ENCODE results near the gene SMAD6.

The SMAD6 gene

DNA sequence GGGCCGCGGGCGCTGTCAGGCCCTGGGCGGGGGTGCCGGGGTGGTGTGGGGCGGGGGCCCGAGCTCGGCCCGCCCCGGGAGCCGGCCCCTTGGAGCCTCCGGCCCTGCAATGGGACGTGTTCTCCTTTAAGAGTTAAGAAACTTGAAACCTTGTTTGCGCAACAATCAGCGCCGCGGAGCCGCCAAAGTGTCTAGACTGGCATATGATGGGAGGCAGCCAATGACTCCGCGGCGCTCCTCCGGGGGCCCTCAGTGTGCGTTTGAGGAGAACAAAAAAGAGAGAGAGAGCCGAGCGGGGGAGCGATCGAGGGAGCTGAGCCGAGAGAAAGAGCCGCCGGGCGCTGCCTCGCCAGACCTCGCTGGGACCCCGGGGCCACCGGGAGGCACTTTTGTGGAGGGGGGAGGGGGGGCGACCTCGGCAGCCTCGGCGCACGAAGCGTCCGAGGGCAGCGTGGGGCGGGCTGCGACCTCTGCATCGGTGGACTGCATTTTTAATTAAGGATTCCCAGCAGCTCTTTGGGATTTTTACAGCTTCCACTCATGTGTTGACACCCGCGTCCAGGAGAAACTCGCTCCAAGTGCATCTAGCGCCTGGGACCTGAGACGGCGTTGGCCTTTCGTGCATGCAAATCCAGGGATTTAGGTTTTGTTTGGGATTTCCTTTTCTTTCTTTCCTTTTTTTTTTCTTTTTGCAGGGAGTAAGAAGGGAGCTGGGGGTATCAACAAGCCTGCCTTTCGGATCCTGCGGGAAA is at the start of gene SMAD6:
Gene SMAD6, plus strand, starts transcription at position 202 of the 752 bp plus-strand sequence. CDS start 1,023 bp downstream, outside the sequence.
- Histone ChIP-seq H3K27me3 (ENCODE audit: insufficient read depth, low read length, poor library complexity, severe bottlenecking) (peaks cover 24% of the 10 kb centered on the region), H3K9me2 (replicated peaks; ENCODE audit: low read depth, low read length) (no peaks in the 10 kb centered on the region), H3K4me1 (ENCODE audit: insufficient read depth, low read length, poor library complexity, severe bottlenecking) (peaks cover 23% of the 10 kb centered on the region), H4K20me1 (ENCODE audit: insufficient read depth, low read length, poor library complexity, severe bottlenecking) (peaks cover 12% of the 10 kb centered on the region), H3F3A (ENCODE audit: low read depth) (no peaks in the 10 kb centered on the region), H2AFZ (ENCODE audit: low read length) (peak within 1 kb of the TSS; percentile 90), H3K36me3 (ENCODE audit: insufficient read depth, low read length) (no peaks in the 10 kb centered on the region), H3K4me2 (ENCODE audit: low read depth, low read length, poor library complexity, severe bottlenecking) (peak within 1 kb of the TSS; percentile 91), H3K4me3 (ENCODE audit: low read length, poor library complexity, severe bottlenecking) (peak within 1 kb of the TSS; percentile 81), H3K9me3 (ENCODE audit: insufficient read depth, low read depth, low read length) (no peaks in the 10 kb centered on the region), H3K9ac (ENCODE audit: low read depth, low read length, poor library complexity, severe bottlenecking) (peak within 1 kb of the TSS; percentile 80), H3K79me2 (ENCODE audit: insufficient read depth, low read length) (peaks cover 8% of the 10 kb centered on the region; the same call in 1 of the 2 replicates)
- TF ChIP-seq EZH2phosphoT487 (IDR thresholded peaks at IDR 0.05; ENCODE audit: borderline replicate concordance), result no peak
- TF ChIP-seq, protein P1, sequence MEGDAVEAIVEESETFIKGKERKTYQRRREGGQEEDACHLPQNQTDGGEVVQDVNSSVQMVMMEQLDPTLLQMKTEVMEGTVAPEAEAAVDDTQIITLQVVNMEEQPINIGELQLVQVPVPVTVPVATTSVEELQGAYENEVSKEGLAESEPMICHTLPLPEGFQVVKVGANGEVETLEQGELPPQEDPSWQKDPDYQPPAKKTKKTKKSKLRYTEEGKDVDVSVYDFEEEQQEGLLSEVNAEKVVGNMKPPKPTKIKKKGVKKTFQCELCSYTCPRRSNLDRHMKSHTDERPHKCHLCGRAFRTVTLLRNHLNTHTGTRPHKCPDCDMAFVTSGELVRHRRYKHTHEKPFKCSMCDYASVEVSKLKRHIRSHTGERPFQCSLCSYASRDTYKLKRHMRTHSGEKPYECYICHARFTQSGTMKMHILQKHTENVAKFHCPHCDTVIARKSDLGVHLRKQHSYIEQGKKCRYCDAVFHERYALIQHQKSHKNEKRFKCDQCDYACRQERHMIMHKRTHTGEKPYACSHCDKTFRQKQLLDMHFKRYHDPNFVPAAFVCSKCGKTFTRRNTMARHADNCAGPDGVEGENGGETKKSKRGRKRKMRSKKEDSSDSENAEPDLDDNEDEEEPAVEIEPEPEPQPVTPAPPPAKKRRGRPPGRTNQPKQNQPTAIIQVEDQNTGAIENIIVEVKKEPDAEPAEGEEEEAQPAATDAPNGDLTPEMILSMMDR (conservative IDR thresholded peaks at IDR 0.05; ENCODE audit: low read length), result no peak

DNA sequence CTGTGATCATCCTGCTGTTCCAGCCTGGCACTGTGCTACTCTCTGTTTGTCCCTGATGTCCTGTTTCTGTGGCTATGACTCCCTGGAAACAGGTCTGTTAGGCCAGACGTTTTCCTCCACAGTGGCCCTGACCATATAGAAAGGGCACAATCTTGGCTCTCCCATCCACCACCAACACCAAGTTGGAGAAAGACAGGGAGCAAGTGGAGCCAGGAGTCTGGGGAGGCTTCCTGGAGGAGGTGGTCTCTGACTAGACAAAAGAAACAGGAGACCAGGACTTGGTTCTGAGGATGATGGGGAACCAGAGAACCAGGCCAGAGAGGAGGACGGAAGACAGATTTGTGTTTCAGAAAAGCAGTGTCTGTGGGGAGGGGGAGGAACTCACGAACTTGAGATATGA is 49.2 kb upstream of the SMAD6 start:
- no peak overlapping the region for H3K4me2 ChIP-seq (ENCODE audit: low read depth, low read length, poor library complexity, severe bottlenecking)
- H3K9me3 ChIP-seq (ENCODE audit: insufficient read depth, low read depth, low read length), result no peaks in the 10 kb centered on the region
- peaks cover 7% of the 10 kb centered on the region; the same call in 1 of the 2 replicates for H3K79me2 ChIP-seq (ENCODE audit: insufficient read depth, low read length)
- no peaks in the 10 kb centered on the region for H3K36me3 ChIP-seq (ENCODE audit: insufficient read depth, low read length)
- H3K4me1 ChIP-seq (ENCODE audit: insufficient read depth, low read length, poor library complexity, severe bottlenecking), result peaks cover 3% of the 10 kb centered on the region
- H3K9me2 ChIP-seq (replicated peaks; ENCODE audit: low read depth, low read length), result no peaks in the 10 kb centered on the region
- no peaks in the 10 kb centered on the region for H4K20me1 ChIP-seq (ENCODE audit: insufficient read depth, low read length, poor library complexity, severe bottlenecking)
- TF ChIP-seq, protein P1 (conservative IDR thresholded peaks at IDR 0.05; ENCODE audit: low read length), result no peak
- no peak for TF ChIP-seq EZH2phosphoT487 (IDR thresholded peaks at IDR 0.05; ENCODE audit: borderline replicate concordance)
- peak overlapping the region; percentile 27 for H3K9ac ChIP-seq (ENCODE audit: low read depth, low read length, poor library complexity, severe bottlenecking)
- no peak overlapping the region for H2AFZ ChIP-seq (ENCODE audit: low read length)
- H3K4me3 ChIP-seq (ENCODE audit: low read length, poor library complexity, severe bottlenecking), result no peak overlapping the region
- H3K27me3 ChIP-seq (ENCODE audit: insufficient read depth, low read length, poor library complexity, severe bottlenecking), result no peaks in the 10 kb centered on the region
- H3F3A ChIP-seq (ENCODE audit: low read depth), result no peaks in the 10 kb centered on the region

DNA sequence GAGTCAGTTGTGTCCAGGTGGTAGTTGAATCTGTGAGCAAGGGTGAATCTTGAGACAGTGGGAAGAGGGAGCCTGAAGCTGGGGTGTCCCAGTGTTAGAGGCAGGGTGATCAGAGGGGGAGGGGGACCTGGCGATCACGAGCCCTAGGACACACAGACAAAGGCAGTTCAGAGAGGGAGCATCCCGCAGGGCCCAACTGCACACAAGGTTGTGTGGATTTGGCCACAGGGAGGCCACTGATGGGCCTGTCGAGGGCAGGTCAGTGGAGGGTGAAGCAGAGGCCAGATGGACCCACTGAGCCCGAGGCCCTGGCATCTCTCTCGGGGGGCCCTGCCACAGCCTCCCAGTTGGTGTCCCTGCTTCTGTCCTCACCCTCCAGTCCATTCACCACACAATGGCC is 48.6 kb upstream of the SMAD6 start:
- H3K4me2 ChIP-seq (ENCODE audit: low read depth, low read length, poor library complexity, severe bottlenecking), result no peak overlapping the region
- no peak for TF ChIP-seq EZH2phosphoT487 (IDR thresholded peaks at IDR 0.05; ENCODE audit: borderline replicate concordance)
- TF ChIP-seq, protein P1 (conservative IDR thresholded peaks at IDR 0.05; ENCODE audit: low read length), result no peak
- H3K27me3 ChIP-seq (ENCODE audit: insufficient read depth, low read length, poor library complexity, severe bottlenecking), result no peaks in the 10 kb centered on the region
- no peaks in the 10 kb centered on the region for H3F3A ChIP-seq (ENCODE audit: low read depth)
- no peak overlapping the region for H2AFZ ChIP-seq (ENCODE audit: low read length)
- H3K9ac ChIP-seq (ENCODE audit: low read depth, low read length, poor library complexity, severe bottlenecking), result peak overlapping the region; percentile 27
- no peaks in the 10 kb centered on the region for H3K36me3 ChIP-seq (ENCODE audit: insufficient read depth, low read length)
- no peaks in the 10 kb centered on the region for H3K9me2 ChIP-seq (replicated peaks; ENCODE audit: low read depth, low read length)
- H3K4me3 ChIP-seq (ENCODE audit: low read length, poor library complexity, severe bottlenecking), result no peak overlapping the region
- H3K79me2 ChIP-seq (ENCODE audit: insufficient read depth, low read length), result peaks cover 7% of the 10 kb centered on the region; the same call in 1 of the 2 replicates
- H3K4me1 ChIP-seq (ENCODE audit: insufficient read depth, low read length, poor library complexity, severe bottlenecking), result peaks cover 3% of the 10 kb centered on the region
- no peaks in the 10 kb centered on the region for H4K20me1 ChIP-seq (ENCODE audit: insufficient read depth, low read length, poor library complexity, severe bottlenecking)
- no peaks in the 10 kb centered on the region for H3K9me3 ChIP-seq (ENCODE audit: insufficient read depth, low read depth, low read length)
